GM19023 (cell line): ENCODE data around the gene SMYD2.

Experiments
- ATAC-seq: cut with Tn5 transposase; IDR thresholded peaks from one replicate; pipeline ENCODE4 v1.9.1; 2021; ENCODE audit warnings: mild to moderate bottlenecking, moderate library complexity; ENCODE audit not compliant: unreplicated experiment

The SMYD2 gene

GRCh38 chr1:214300149-214300780, 19.3 kb downstream of the SMYD2 start:
- ATAC-seq = no peak

- no peak for ATAC-seq
Observed at GRCh38 chr1:214301526-214301925, 20.6 kb downstream of the SMYD2 start.

- ATAC-seq = no peak
Observed at GRCh38 chr1:214303141-214303930, 22.4 kb downstream of the SMYD2 start.

- no peak for ATAC-seq
Observed at GRCh38 chr1:214305164-214305751, 24.3 kb downstream of the SMYD2 start.

GRCh38 chr1:214306269-214306668, 25.3 kb downstream of the SMYD2 start:
- ATAC-seq = no peak

GRCh38 chr1:214310010-214310409, 29.1 kb downstream of the SMYD2 start:
- ATAC-seq = no peak

GRCh38 chr1:214310777-214311690, 30.1 kb downstream of the SMYD2 start:
- ATAC-seq = no peak

- ATAC-seq = no peak
Observed at GRCh38 chr1:214312530-214313051, 31.6 kb downstream of the SMYD2 start.

- no peak for ATAC-seq
Observed at GRCh38 chr1:214314178-214314843, 33.4 kb downstream of the SMYD2 start.

GRCh38 chr1:214316593-214316992, 35.6 kb downstream of the SMYD2 start:
- no peak for ATAC-seq

- ATAC-seq = no peak
Observed at GRCh38 chr1:214317300-214317699, 36.3 kb downstream of the SMYD2 start.

- ATAC-seq = no peak
Observed at GRCh38 chr1:214317734-214318133, 36.8 kb downstream of the SMYD2 start.

GRCh38 chr1:214318356-214318755, 37.4 kb downstream of the SMYD2 start:
- no peak for ATAC-seq

- ATAC-seq = no peak
Observed at GRCh38 chr1:214318956-214319736, 38.2 kb downstream of the SMYD2 start.

- no peak for ATAC-seq
Observed at GRCh38 chr1:214319938-214320337, 39.0 kb downstream of the SMYD2 start.

- ATAC-seq = peak; percentile 60
Observed at GRCh38 chr1:214321705-214322453, 40.9 kb downstream of the SMYD2 start.

- ATAC-seq = no peak
Observed at GRCh38 chr1:214324896-214325800, 44.2 kb downstream of the SMYD2 start.

GRCh38 chr1:214326406-214326805, 45.4 kb downstream of the SMYD2 start:
- no peak for ATAC-seq
